Kidney (tissue), 14 donors: ENCODE data around the gene KLHDC7B. TPM values are rescaled to one million over a fixed set of nuclear protein-coding genes. Genes with fewer than 3 reads are reported as not detected.

Experiments used
- DNase-seq, 5 donors: peaks; one replicate each; pipeline ENCODE4 v3.0.0-alpha.2; 2013 to 2020
- FAIRE-seq: peaks from 2 replicates; lab custom pipeline; 2012; peaks lifted over from hg19 to GRCh38; lab: Jason Lieb, UNC
- H3K27ac ChIP-seq, 2 donors: one replicate each; pipeline ENCODE4 v1.7.0; 2013; ENCODE audit warnings: low read depth in 2 of 2, low read length in 2 of 2, inconsistent platforms in 1 of 2
- H3K27me3 ChIP-seq: one replicate; pipeline ENCODE4 v1.7.1; 2013; ENCODE audit warnings: low read length, inconsistent platforms; ENCODE audit not compliant: control insufficient read depth, insufficient read depth
- H3K36me3 ChIP-seq, 3 donors: one replicate each; pipeline versions ENCODE4 v1.7.0 to v1.7.1; 2013; ENCODE audit warnings: low read length in 3 of 3, control low read depth in 1 of 3, inconsistent platforms in 1 of 3; ENCODE audit not compliant: insufficient read depth in 3 of 3, control insufficient read depth in 2 of 3
- H3K4me1 ChIP-seq, 3 donors: one replicate each; pipeline versions ENCODE4 v1.7.0 to v1.7.1; 2013; ENCODE audit warnings: low read length in 3 of 3, inconsistent platforms in 1 of 3, low read depth in 1 of 3; ENCODE audit not compliant: control insufficient read depth in 2 of 3, insufficient read depth in 2 of 3
- H3K4me3 ChIP-seq, 3 donors: one replicate each; pipeline versions ENCODE4 v1.7.0 to v1.8.1; 2013; ENCODE audit warnings: low read length in 3 of 3, control low read depth in 1 of 3, inconsistent platforms in 1 of 3
- H3K9ac ChIP-seq, 3 donors: one replicate each; pipeline versions ENCODE4 v1.7.0 to v1.7.1; 2013; ENCODE audit warnings: low read length in 3 of 3, control low read depth in 1 of 3, inconsistent platforms in 1 of 3
- H3K9me3 ChIP-seq, 3 donors: one replicate each; pipeline versions ENCODE4 v1.7.0 to v1.7.1; 2013; ENCODE audit warnings: low read length in 3 of 3, control low read depth in 1 of 3, inconsistent platforms in 1 of 3; ENCODE audit not compliant: control insufficient read depth in 2 of 3, insufficient read depth in 1 of 3
- CTCF ChIP-seq: IDR thresholded peaks from 3 replicates; pipeline ENCODE4 v1.5.1; 2012; ENCODE audit warnings: mild to moderate bottlenecking, moderate library complexity, borderline replicate concordance; ENCODE audit not compliant: insufficient read depth; ENCODE audit errors: extremely low read depth
- intact Hi-C: fragments of 100-400 bp; cut with DNase I; formaldehyde crosslinking; loops from one replicate; pipeline ENCODE4 v1.11.1; 2022
- polyA plus RNA-seq: library from polyadenylated mRNA; stranded (reverse); fragments of 350-450 nt; fragmentation: Illumina TruSeq; extraction: RNeasy Lipid Tissue Mini Kit (QIAGEN cat#74804); gene quantifications from one replicate; pipeline ENCODE4 v1.2.3, GENCODE V29; 2014; ENCODE audit warnings: low read depth, low replicate concordance; ENCODE audit not compliant: insufficient read depth
- total RNA-seq: library from RNA; stranded (reverse); fragmentation: NEBNext Ultra II Directional; extraction: Animal tissue kit (Norgen Biotek cat#: 25700); gene quantifications from one replicate; pipeline ENCODE4 v1.2.1, GENCODE V29; 2021
- donor health status: control.
- donor health status: control.
- donor health status: control.
- donor health status: control.
- donor health status: control.
- donor health status: DM: yes; HTN: yes; CAD: no.
- donor health status: Normal renal cell carcinoma (clear cell type).

The KLHDC7B gene
- total and polyA plus RNA-seq, 2 donors from 2014 or later, result 1.4 to 16.1 TPM

- Histone ChIP-seq H3K27ac (no peak within 1 kb of the TSS), H3K4me1 (peaks cover 0 to 2% (median 0%) of the 10 kb centered on the region in 3 donors), H3K9ac (no peak within 1 kb of the TSS), H3K9me3 (no peaks in the 10 kb centered on the region), H3K36me3 (no peaks in the 10 kb centered on the region), H3K4me3 (no peak within 1 kb of the TSS), H3K27me3 (peaks cover 18% of the 10 kb centered on the region)
- intact Hi-C loops, result no loop called here
- DNase-seq, result peak in 1 of 5 donors; percentile 69
- no peak for FAIRE-seq
- no peak for TF ChIP-seq CTCF
Measured at GRCh38 chr22:50600538-50600937, 54.8 kb downstream of the KLHDC7B start, which contains the start of gene MAPK8IP2. TSS of gene MAPK8IP2 (plus strand) at chr22:50600793. CDS start at chr22:50600819, 26 bp downstream.

Other genes starting within 250 kb of the KLHDC7B start
- 383 TPM for gene PLXNB2, start 238.3 kb upstream of the KLHDC7B start, total RNA-seq
- 128 TPM for gene PLXNB2, start 238.3 kb upstream of the KLHDC7B start, polyA plus RNA-seq
- 16.7 TPM for gene DENND6B, start 218.9 kb upstream of the KLHDC7B start, total RNA-seq
- 14.5 TPM for gene DENND6B, start 218.9 kb upstream of the KLHDC7B start, polyA plus RNA-seq
- 53.8 TPM for gene PPP6R2, start 202.6 kb upstream of the KLHDC7B start, total RNA-seq
- 39.4 TPM for gene PPP6R2, start 202.6 kb upstream of the KLHDC7B start, polyA plus RNA-seq
- 73.9 TPM for gene SBF1, start 70.9 kb upstream of the KLHDC7B start, total RNA-seq
- gene SBF1, start 70.9 kb upstream of the KLHDC7B start, polyA plus RNA-seq, result 18.1 TPM
- gene ADM2, start 64.4 kb upstream of the KLHDC7B start, total RNA-seq, result 8.0 TPM
- gene ADM2, start 64.4 kb upstream of the KLHDC7B start, polyA plus RNA-seq, result 10.6 TPM
- gene MIOX, start 59.0 kb upstream of the KLHDC7B start, total RNA-seq, result 3.5 TPM
- 455 TPM for gene MIOX, start 59.0 kb upstream of the KLHDC7B start, polyA plus RNA-seq
- gene LMF2, start 38.2 kb upstream of the KLHDC7B start, total RNA-seq, result 77.9 TPM
- 41.7 TPM for gene LMF2, start 38.2 kb upstream of the KLHDC7B start, polyA plus RNA-seq
- 41.5 TPM for gene NCAPH2, start 37.7 kb upstream of the KLHDC7B start, total RNA-seq
- 31.4 TPM for gene NCAPH2, start 37.7 kb upstream of the KLHDC7B start, polyA plus RNA-seq
- 4.1 TPM for gene SCO2, start 20.3 kb upstream of the KLHDC7B start, total RNA-seq
- 1.1 TPM for gene SCO2, start 20.3 kb upstream of the KLHDC7B start, polyA plus RNA-seq
- 163 TPM for gene TYMP, start 15.9 kb upstream of the KLHDC7B start, total RNA-seq
- 22.2 TPM for gene TYMP, start 15.9 kb upstream of the KLHDC7B start, polyA plus RNA-seq
- not detected for gene SYCE3, start 17.0 kb downstream of the KLHDC7B start, total RNA-seq
- 4.6 TPM for gene SYCE3, start 17.0 kb downstream of the KLHDC7B start, polyA plus RNA-seq
- gene CPT1B, start 32.5 kb downstream of the KLHDC7B start, total RNA-seq, result 34.3 TPM
- 20.6 TPM for gene CPT1B, start 32.5 kb downstream of the KLHDC7B start, polyA plus RNA-seq
- gene CHKB, start 37.0 kb downstream of the KLHDC7B start, total RNA-seq, result 91.7 TPM
- gene CHKB, start 37.0 kb downstream of the KLHDC7B start, polyA plus RNA-seq, result 73.0 TPM
- gene MAPK8IP2, start 54.9 kb downstream of the KLHDC7B start, total RNA-seq, result 1.1 TPM
- 1.0 TPM for gene MAPK8IP2, start 54.9 kb downstream of the KLHDC7B start, polyA plus RNA-seq
- 53.0 TPM for gene ARSA, start 82.3 kb downstream of the KLHDC7B start, total RNA-seq
- gene ARSA, start 82.3 kb downstream of the KLHDC7B start, polyA plus RNA-seq, result 52.8 TPM
- 40.5 TPM for gene SHANK3, start 126.9 kb downstream of the KLHDC7B start, total RNA-seq
- gene SHANK3, start 126.9 kb downstream of the KLHDC7B start, polyA plus RNA-seq, result 8.8 TPM
- gene ACR, start 192.3 kb downstream of the KLHDC7B start, total RNA-seq, result 1.6 TPM
- 1.0 TPM for gene ACR, start 192.3 kb downstream of the KLHDC7B start, polyA plus RNA-seq
- 43.5 TPM for gene RABL2B, start 237.7 kb downstream of the KLHDC7B start, total RNA-seq
- 26.2 TPM for gene RABL2B, start 237.7 kb downstream of the KLHDC7B start, polyA plus RNA-seq